Suprapubic skin (tissue), 4 donors: ENCODE data around the gene PSMA1. TPM values are rescaled to one million over a fixed set of nuclear protein-coding genes. Genes with fewer than 3 reads are reported as not detected.
A peak's percentile ranks its signal among the peaks of the same experiment; 100 is the strongest.

Source experiments
- DNase-seq, 2 donors: peaks; one replicate each; pipeline ENCODE4 v3.0.0-alpha.2; 2019; ENCODE audit warnings: low spot score in 2 of 2
- H3K27ac ChIP-seq: fragments of 200-600 bp; sonication (generic); one replicate; pipeline ENCODE4 v1.5.1; 2019
- H3K27me3 ChIP-seq: fragments of 200-600 bp; sonication (generic); one replicate; pipeline ENCODE4 v1.5.1; 2019
- H3K36me3 ChIP-seq: fragments of 200-600 bp; sonication (generic); one replicate; pipeline ENCODE4 v1.5.1; 2019
- H3K4me1 ChIP-seq: fragments of 200-600 bp; sonication (generic); one replicate; pipeline ENCODE4 v1.5.1; 2019
- H3K4me3 ChIP-seq: fragments of 200-600 bp; sonication (generic); one replicate; pipeline ENCODE4 v1.5.1; 2019; ENCODE audit warnings: mild to moderate bottlenecking
- H3K9me3 ChIP-seq: fragments of 200-600 bp; sonication (generic); one replicate; pipeline ENCODE4 v1.5.1; 2019
- EP300 ChIP-seq: sonication (generic); formaldehyde crosslinking; IDR thresholded peaks from one replicate; pipeline ENCODE4 v1.6.1; 2017; ENCODE audit warnings: antibody characterized with exemption
- POLR2A ChIP-seq, 2 donors: fragments of 450-650 bp; IDR thresholded peaks; one replicate each; pipeline ENCODE4 v1.6.1; 2017; ENCODE audit warnings: antibody characterized with exemption in 2 of 2, mild to moderate bottlenecking in 2 of 2, moderate library complexity in 2 of 2
- POLR2AphosphoS5 ChIP-seq, 3 donors: sonication (generic); formaldehyde crosslinking; IDR thresholded peaks; one replicate each; pipeline ENCODE4 v1.6.1; 2017; ENCODE audit warnings: antibody characterized with exemption in 3 of 3
- WGBS: methylation state at CpG from one replicate; pipeline ENCODE4 v1.1.5; 2018; 5-methylcytosine and 5-hydroxymethylcytosine counted together
- total RNA-seq, 4 donors: library from RNA; depleted of rRNA; stranded (reverse); fragments of >200 nt; gene quantifications; one replicate each; pipeline ENCODE4 v1.1.0, GENCODE V29; 2016
- TF ChIP-seq, protein P1 (sequence below), 2 donors: fragments of 200-600 bp in 1 of 2; fragments of 450-650 bp in 1 of 2; sonication (generic) in 1 of 2; IDR thresholded peaks; one replicate each; pipeline ENCODE4 v1.5.1; 2016 to 2019; ENCODE audit warnings: antibody characterized with exemption in 2 of 2, mild to moderate bottlenecking in 1 of 2, moderate library complexity in 1 of 2

PSMA1 gene
- total RNA-seq, 4 donors from 2014 or later = 86.1 to 115 (median 99.6) TPM

DNA sequence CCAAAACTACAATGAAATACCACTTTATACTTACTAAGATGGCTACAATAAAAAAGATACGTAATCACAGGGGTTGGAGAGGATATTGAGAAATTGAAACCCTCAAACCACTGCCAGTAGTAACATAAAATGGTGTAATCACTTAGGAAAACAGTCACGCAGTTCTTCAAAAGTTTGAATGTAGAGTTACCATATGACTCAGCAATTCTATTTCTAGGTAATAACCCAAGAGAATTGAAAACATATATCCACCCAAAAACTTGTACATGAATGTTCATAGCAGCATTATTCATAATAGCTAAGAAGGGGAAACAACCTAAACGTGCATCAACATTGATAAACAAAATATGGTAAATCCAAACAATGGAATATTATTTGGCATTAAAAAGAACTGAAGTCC lies 24.4 kb upstream of the PSMA1 start:
- TF ChIP-seq POLR2A (IDR thresholded peaks at IDR 0.05) (no peak), EP300 (no peak), POLR2AphosphoS5 (IDR thresholded peaks at IDR 0.05) (no peak)
- TF ChIP-seq, protein P1, sequence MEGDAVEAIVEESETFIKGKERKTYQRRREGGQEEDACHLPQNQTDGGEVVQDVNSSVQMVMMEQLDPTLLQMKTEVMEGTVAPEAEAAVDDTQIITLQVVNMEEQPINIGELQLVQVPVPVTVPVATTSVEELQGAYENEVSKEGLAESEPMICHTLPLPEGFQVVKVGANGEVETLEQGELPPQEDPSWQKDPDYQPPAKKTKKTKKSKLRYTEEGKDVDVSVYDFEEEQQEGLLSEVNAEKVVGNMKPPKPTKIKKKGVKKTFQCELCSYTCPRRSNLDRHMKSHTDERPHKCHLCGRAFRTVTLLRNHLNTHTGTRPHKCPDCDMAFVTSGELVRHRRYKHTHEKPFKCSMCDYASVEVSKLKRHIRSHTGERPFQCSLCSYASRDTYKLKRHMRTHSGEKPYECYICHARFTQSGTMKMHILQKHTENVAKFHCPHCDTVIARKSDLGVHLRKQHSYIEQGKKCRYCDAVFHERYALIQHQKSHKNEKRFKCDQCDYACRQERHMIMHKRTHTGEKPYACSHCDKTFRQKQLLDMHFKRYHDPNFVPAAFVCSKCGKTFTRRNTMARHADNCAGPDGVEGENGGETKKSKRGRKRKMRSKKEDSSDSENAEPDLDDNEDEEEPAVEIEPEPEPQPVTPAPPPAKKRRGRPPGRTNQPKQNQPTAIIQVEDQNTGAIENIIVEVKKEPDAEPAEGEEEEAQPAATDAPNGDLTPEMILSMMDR (IDR thresholded peaks at IDR 0.05) = no peak

DNA sequence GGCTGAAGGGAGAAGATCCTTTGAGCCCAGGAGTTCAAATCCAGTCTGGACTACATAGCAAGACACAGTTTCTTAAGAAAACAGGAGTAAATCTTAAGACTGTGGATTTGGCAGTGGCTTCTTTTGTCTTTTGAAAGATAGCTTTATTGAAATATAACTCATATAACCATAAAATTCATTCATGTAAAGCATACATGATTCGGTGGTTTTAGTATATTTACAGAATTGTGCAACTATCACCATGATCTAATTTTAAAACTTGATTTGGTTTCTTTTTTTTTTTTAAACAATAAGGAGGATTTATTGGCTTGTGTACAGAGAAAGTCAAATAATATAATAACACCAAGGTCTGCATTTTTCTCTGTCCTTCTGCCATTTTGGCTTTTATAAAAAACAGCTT lies 23.1 kb upstream of the PSMA1 start:
- Histone ChIP-seq H3K4me3 (no peak overlapping the region), H3K27me3 (no peaks in the 10 kb centered on the region), H3K4me1 (peaks cover 5% of the 10 kb centered on the region), H3K9me3 (no peaks in the 10 kb centered on the region), H3K27ac (no peak overlapping the region), H3K36me3 (no peaks in the 10 kb centered on the region)
- 67% methylated on average over 1 of the region's 1 CpG for WGBS
- no peak for DNase-seq
- TF ChIP-seq EP300 (no peak), POLR2A (IDR thresholded peaks at IDR 0.05) (no peak), POLR2AphosphoS5 (IDR thresholded peaks at IDR 0.05) (no peak)
- TF ChIP-seq, protein P1 (IDR thresholded peaks at IDR 0.05) = no peak

More for the DNA sequence above, 24.4 kb upstream of the PSMA1 start:
- Histone ChIP-seq H3K4me3 (no peak overlapping the region), H3K27me3 (no peaks in the 10 kb centered on the region), H3K27ac (no peak overlapping the region), H3K36me3 (no peaks in the 10 kb centered on the region), H3K4me1 (peaks cover 5% of the 10 kb centered on the region), H3K9me3 (no peaks in the 10 kb centered on the region)
- DNase-seq = no peak
- 67% methylated on average over 3 of the region's 3 CpGs for WGBS

- Histone ChIP-seq H3K27me3 (no peaks in the 10 kb centered on the region), H3K4me1 (peaks cover 7% of the 10 kb centered on the region), H3K4me3 (no peak overlapping the region), H3K9me3 (no peaks in the 10 kb centered on the region), H3K36me3 (no peaks in the 10 kb centered on the region), H3K27ac (no peak overlapping the region)
- DNase-seq = no peak
- TF ChIP-seq, protein P1 (IDR thresholded peaks at IDR 0.05) = no peak
- TF ChIP-seq EP300 (no peak), POLR2A (IDR thresholded peaks at IDR 0.05) (no peak), POLR2AphosphoS5 (IDR thresholded peaks at IDR 0.05) (no peak)
Observed at GRCh38 chr11:14542324-14542723, 22.1 kb upstream of the PSMA1 start.

- no peak for DNase-seq
- TF ChIP-seq EP300 (no peak), POLR2AphosphoS5 (IDR thresholded peaks at IDR 0.05) (no peak), POLR2A (IDR thresholded peaks at IDR 0.05) (no peak)
- TF ChIP-seq, protein P1 (IDR thresholded peaks at IDR 0.05) = no peak
- peak overlapping the region; percentile 22 for H3K27ac ChIP-seq
- H3K36me3 ChIP-seq = no peaks in the 10 kb centered on the region
- H3K27me3 ChIP-seq = no peaks in the 10 kb centered on the region
- no peaks in the 10 kb centered on the region for H3K9me3 ChIP-seq
- WGBS = 68% methylated on average over 6 of the region's 6 CpGs
- H3K4me3 ChIP-seq = no peak overlapping the region
- H3K4me1 ChIP-seq = peaks cover 14% of the 10 kb centered on the region
Observed at GRCh38 chr11:14541192-14541947, 21.2 kb upstream of the PSMA1 start.

GRCh38 chr11:14539982-14540421 lies 19.8 kb upstream of the PSMA1 start:
- Histone ChIP-seq H3K4me1 (peaks cover 14% of the 10 kb centered on the region), H3K4me3 (no peak overlapping the region), H3K27ac (no peak overlapping the region), H3K36me3 (no peaks in the 10 kb centered on the region), H3K27me3 (no peaks in the 10 kb centered on the region), H3K9me3 (no peaks in the 10 kb centered on the region)
- 72% methylated on average over 4 of the region's 4 CpGs for WGBS
- DNase-seq = no peak
- TF ChIP-seq, protein P1 (IDR thresholded peaks at IDR 0.05) = no peak
- no peak for TF ChIP-seq POLR2AphosphoS5 (IDR thresholded peaks at IDR 0.05)
- TF ChIP-seq POLR2A (IDR thresholded peaks at IDR 0.05) = no peak
- no peak for TF ChIP-seq EP300
